ENCODE measurements around the gene HSPB7.

Gene HSPB7

GRCh38 chr1:15993666-15994065 is 24.2 kb downstream of the HSPB7 start:
- Histone ChIP-seq H3K27ac (ENCODE audit: low read depth, low read length) (no peak overlapping the region), H3K36me3 (ENCODE audit: low read length) (no peaks in the 10 kb centered on the region), H3F3A (ENCODE audit: insufficient read depth) (no peaks in the 10 kb centered on the region), H4K20me1 (ENCODE audit: low read depth, low read length) (no peaks in the 10 kb centered on the region), H3K4me3 (ENCODE audit: insufficient read depth, low read length, poor library complexity, severe bottlenecking) (no peak overlapping the region), H3K4me2 (ENCODE audit: low read depth, low read length, poor library complexity, severe bottlenecking) (no peak overlapping the region), H3K9me3 (ENCODE audit: insufficient read depth, low read length) (no peaks in the 10 kb centered on the region), H2AFZ (ENCODE audit: low read depth, low read length, severe bottlenecking) (no peak overlapping the region), H3K9me2 (replicated peaks; ENCODE audit: insufficient read depth, low read length) (no peaks in the 10 kb centered on the region), H3K9ac (ENCODE audit: low read length) (no peak overlapping the region), H3K79me2 (ENCODE audit: insufficient read depth, low read length) (no peaks in the 10 kb centered on the region), H3K27me3 (ENCODE audit: low read length) (no peaks in the 10 kb centered on the region)
- no peak for TF ChIP-seq EZH2phosphoT487 (conservative IDR thresholded peaks at IDR 0.05; ENCODE audit: low read length)
- no peak for TF ChIP-seq CTCF (IDR thresholded peaks at IDR 0.05; ENCODE audit: insufficient read depth, low read length, poor library complexity, severe bottlenecking)

- Histone ChIP-seq H3K79me2 (ENCODE audit: insufficient read depth, low read length) (no peaks in the 10 kb centered on the region), H3K36me3 (ENCODE audit: low read length) (no peaks in the 10 kb centered on the region), H3F3A (ENCODE audit: insufficient read depth) (no peaks in the 10 kb centered on the region), H2AFZ (ENCODE audit: low read depth, low read length, severe bottlenecking) (no peak overlapping the region), H3K9ac (ENCODE audit: low read length) (no peak overlapping the region), H3K27me3 (ENCODE audit: low read length) (no peaks in the 10 kb centered on the region), H3K27ac (ENCODE audit: low read depth, low read length) (no peak overlapping the region), H4K20me1 (ENCODE audit: low read depth, low read length) (no peaks in the 10 kb centered on the region), H3K9me3 (ENCODE audit: insufficient read depth, low read length) (no peaks in the 10 kb centered on the region), H3K4me2 (ENCODE audit: low read depth, low read length, poor library complexity, severe bottlenecking) (no peak overlapping the region), H3K4me3 (ENCODE audit: insufficient read depth, low read length, poor library complexity, severe bottlenecking) (no peak overlapping the region), H3K9me2 (replicated peaks; ENCODE audit: insufficient read depth, low read length) (no peaks in the 10 kb centered on the region)
- no peak for TF ChIP-seq EZH2phosphoT487 (conservative IDR thresholded peaks at IDR 0.05; ENCODE audit: low read length)
- TF ChIP-seq CTCF (IDR thresholded peaks at IDR 0.05; ENCODE audit: insufficient read depth, low read length, poor library complexity, severe bottlenecking), result no peak
Observed at GRCh38 chr1:15992582-15993500, 25.0 kb downstream of the HSPB7 start.

GRCh38 chr1:15992187-15992553 is 25.7 kb downstream of the HSPB7 start:
- H4K20me1 ChIP-seq (ENCODE audit: low read depth, low read length), result no peaks in the 10 kb centered on the region

More at GRCh38 chr1:15992187-15992553, 25.7 kb downstream of the HSPB7 start:
- H3K27ac ChIP-seq (ENCODE audit: low read depth, low read length), result no peak overlapping the region
- no peaks in the 10 kb centered on the region for H3K27me3 ChIP-seq (ENCODE audit: low read length)
- no peaks in the 10 kb centered on the region for H3K9me3 ChIP-seq (ENCODE audit: insufficient read depth, low read length)
- no peak overlapping the region for H3K9ac ChIP-seq (ENCODE audit: low read length)
- no peaks in the 10 kb centered on the region for H3K9me2 ChIP-seq (replicated peaks; ENCODE audit: insufficient read depth, low read length)
- TF ChIP-seq CTCF (IDR thresholded peaks at IDR 0.05; ENCODE audit: insufficient read depth, low read length, poor library complexity, severe bottlenecking), result no peak
- TF ChIP-seq EZH2phosphoT487 (conservative IDR thresholded peaks at IDR 0.05; ENCODE audit: low read length), result no peak
- H3K4me2 ChIP-seq (ENCODE audit: low read depth, low read length, poor library complexity, severe bottlenecking), result no peak overlapping the region
- no peaks in the 10 kb centered on the region for H3K36me3 ChIP-seq (ENCODE audit: low read length)
- no peaks in the 10 kb centered on the region for H3K79me2 ChIP-seq (ENCODE audit: insufficient read depth, low read length)
- H3K4me3 ChIP-seq (ENCODE audit: insufficient read depth, low read length, poor library complexity, severe bottlenecking), result no peak overlapping the region
- H2AFZ ChIP-seq (ENCODE audit: low read depth, low read length, severe bottlenecking), result no peak overlapping the region
- H3F3A ChIP-seq (ENCODE audit: insufficient read depth), result no peaks in the 10 kb centered on the region
